HEK293 (cell line): Measurements from ENCODE around the gene SDC3.

ENCODE experiments used
- CTCF ChIA-PET: fragments of 350-600 bp; formaldehyde crosslinking; extraction: SDS; loops from one replicate; lab custom pipeline; 2021; ENCODE audit warnings: antibody characterized with exemption; lab: Yijun Ruan, JAX
- POLR2A ChIA-PET: fragments of 300-600 bp; formaldehyde crosslinking; extraction: SDS; loops from one replicate; lab custom pipeline; 2020; ENCODE audit warnings: antibody characterized with exemption, inconsistent platforms; lab: Yijun Ruan, JAX
- H3K27ac ChIP-seq: fragments of 200-500 bp; sonication (Bioruptor generic); 2 replicates; pipeline ENCODE4 v1.5.1; 2014; ENCODE audit warnings: low read depth, low read length, control low read depth, inconsistent platforms; ENCODE audit errors: extremely low read depth
- H3K36me3 ChIP-seq, 2 experiments: fragments of 200-500 bp in 1 of 2; sonication (Bioruptor generic) in 1 of 2; 1 replicate in 1 of 2; 2 replicates in 1 of 2; pipeline ENCODE4 v1.5.1; 2014 to 2017; ENCODE audit warnings: inconsistent platforms in 2 of 2, low read length in 2 of 2; ENCODE audit not compliant: control insufficient read depth in 2 of 2, insufficient read depth in 1 of 2
- H3K4me1 ChIP-seq: fragments of 200-500 bp; sonication (Bioruptor generic); 2 replicates; pipeline ENCODE4 v1.5.1; 2014; ENCODE audit warnings: mild to moderate bottlenecking, low read length, inconsistent platforms; ENCODE audit not compliant: control insufficient read depth, insufficient read depth
- H3K4me3 ChIP-seq: 2 replicates; pipeline ENCODE4 v1.5.1; 2011; ENCODE audit warnings: low read depth, mild to moderate bottlenecking, control low read depth, low read length, moderate library complexity
- H3K9me3 ChIP-seq: fragments of 200-500 bp; sonication (Bioruptor generic); 2 replicates; pipeline ENCODE4 v1.5.1; 2014; ENCODE audit warnings: low read depth, low read length, inconsistent platforms; ENCODE audit not compliant: control insufficient read depth, insufficient read depth
- ATF2 ChIP-seq: fragments of 450-650 bp; formaldehyde crosslinking; IDR thresholded peaks from 2 replicates; pipeline ENCODE4 v1.5.1; 2016; ENCODE audit warnings: missing biosample characterization, missing genetic modification characterization, low read depth
- EGR2 ChIP-seq: fragments of 450-650 bp; formaldehyde crosslinking; IDR thresholded peaks from 2 replicates; pipeline ENCODE4 v1.5.1; 2016; ENCODE audit warnings: low read depth, missing biosample characterization, missing genetic modification characterization
- MZF1 ChIP-seq: fragments of 450-650 bp; formaldehyde crosslinking; IDR thresholded peaks from 2 replicates; pipeline ENCODE4 v1.5.1; 2017; ENCODE audit warnings: missing biosample characterization, missing genetic modification characterization, borderline replicate concordance
- PATZ1 ChIP-seq: fragments of 450-650 bp; formaldehyde crosslinking; IDR thresholded peaks from 2 replicates; pipeline ENCODE4 v1.5.1; 2016; ENCODE audit warnings: missing biosample characterization, missing genetic modification characterization
- PRDM1 ChIP-seq: fragments of 450-650 bp; formaldehyde crosslinking; IDR thresholded peaks from 2 replicates; pipeline ENCODE4; 2016; ENCODE audit warnings: missing biosample characterization, missing genetic modification characterization
- PRDM10 ChIP-seq: fragments of 450-650 bp; formaldehyde crosslinking; IDR thresholded peaks from 2 replicates; pipeline ENCODE4 v1.5.1; 2016; ENCODE audit warnings: missing biosample characterization, missing genetic modification characterization
- SCRT1 ChIP-seq: fragments of 450-650 bp; formaldehyde crosslinking; IDR thresholded peaks from 2 replicates; pipeline ENCODE4 v1.5.1; 2016; ENCODE audit warnings: missing biosample characterization, missing genetic modification characterization, borderline replicate concordance
- SP2 ChIP-seq: fragments of 450-650 bp; formaldehyde crosslinking; IDR thresholded peaks from 2 replicates; pipeline ENCODE4 v1.5.1; 2016; ENCODE audit warnings: missing biosample characterization, missing genetic modification characterization
- SP7 ChIP-seq: fragments of 450-650 bp; formaldehyde crosslinking; IDR thresholded peaks from 2 replicates; pipeline ENCODE4 v1.5.1; 2016; ENCODE audit warnings: missing biosample characterization, missing genetic modification characterization
- TCF7L2 ChIP-seq: IDR thresholded peaks from 2 replicates; pipeline ENCODE4 v1.6.1; 2011; ENCODE audit warnings: low read depth, mild to moderate bottlenecking, inconsistent platforms, low read length, moderate library complexity, borderline replicate concordance
- ZBTB20 ChIP-seq: fragments of 450-650 bp; formaldehyde crosslinking; IDR thresholded peaks from 2 replicates; pipeline ENCODE4 v1.5.1; 2016; ENCODE audit warnings: missing biosample characterization, missing genetic modification characterization
- ZBTB8A ChIP-seq: fragments of 450-650 bp; formaldehyde crosslinking; IDR thresholded peaks from 2 replicates; pipeline ENCODE4 v1.5.1; 2016; ENCODE audit warnings: missing biosample characterization, missing genetic modification characterization
- ZFHX2 ChIP-seq: fragments of 450-650 bp; formaldehyde crosslinking; conservative IDR thresholded peaks from 2 replicates; pipeline ENCODE4 v1.5.1; 2016; ENCODE audit warnings: missing biosample characterization, missing genetic modification characterization
- ZFP69B ChIP-seq: fragments of 450-650 bp; formaldehyde crosslinking; IDR thresholded peaks from 2 replicates; pipeline ENCODE4 v1.5.1; 2016; ENCODE audit warnings: missing biosample characterization, missing genetic modification characterization
- ZIC2 ChIP-seq: fragments of 450-650 bp; formaldehyde crosslinking; IDR thresholded peaks from 2 replicates; pipeline ENCODE4 v1.5.1; 2016; ENCODE audit warnings: missing biosample characterization, missing genetic modification characterization
- ZNF114 ChIP-seq: fragments of 450-650 bp; formaldehyde crosslinking; IDR thresholded peaks from 2 replicates; pipeline ENCODE4 v1.5.0; 2017; ENCODE audit warnings: missing biosample characterization, missing genetic modification characterization
- ZNF169 ChIP-seq: fragments of 450-650 bp; formaldehyde crosslinking; IDR thresholded peaks from 2 replicates; pipeline ENCODE4 v1.5.1; 2016; ENCODE audit warnings: missing biosample characterization, missing genetic modification characterization
- ZNF280D ChIP-seq: fragments of 450-650 bp; formaldehyde crosslinking; IDR thresholded peaks from 2 replicates; pipeline ENCODE4 v1.5.1; 2016; ENCODE audit warnings: missing biosample characterization, missing genetic modification characterization
- ZNF311 ChIP-seq: fragments of 450-650 bp; formaldehyde crosslinking; IDR thresholded peaks from 2 replicates; pipeline ENCODE4 v1.5.1; 2017; ENCODE audit warnings: missing biosample characterization, missing genetic modification characterization, borderline replicate concordance
- ZNF324 ChIP-seq: fragments of 450-650 bp; formaldehyde crosslinking; IDR thresholded peaks from 2 replicates; pipeline ENCODE4 v1.5.1; 2016; ENCODE audit warnings: missing biosample characterization, missing genetic modification characterization
- ZNF335 ChIP-seq: fragments of 450-650 bp; formaldehyde crosslinking; conservative IDR thresholded peaks from 2 replicates; pipeline ENCODE4 v1.5.1; 2016; ENCODE audit warnings: missing biosample characterization, missing genetic modification characterization
- ZNF391 ChIP-seq: fragments of 450-650 bp; formaldehyde crosslinking; IDR thresholded peaks from 2 replicates; pipeline ENCODE4 v1.5.1; 2016; ENCODE audit warnings: low read depth, missing biosample characterization, missing genetic modification characterization, borderline replicate concordance
- ZNF513 ChIP-seq: fragments of 450-650 bp; IDR thresholded peaks from 2 replicates; pipeline ENCODE4 v1.5.1; 2018; ENCODE audit warnings: missing biosample characterization, missing genetic modification characterization
- ZNF624 ChIP-seq: fragments of 450-650 bp; formaldehyde crosslinking; IDR thresholded peaks from 2 replicates; pipeline ENCODE4 v1.5.1; 2017; ENCODE audit warnings: missing biosample characterization, missing genetic modification characterization
- ZNF747 ChIP-seq: fragments of 450-650 bp; formaldehyde crosslinking; IDR thresholded peaks from 2 replicates; pipeline ENCODE4 v1.5.1; 2016; ENCODE audit warnings: missing biosample characterization, missing genetic modification characterization

The SDC3 gene

GRCh38 chr1:30895944-30896660, 12.5 kb downstream of the SDC3 start (continued):
- TF ChIP-seq EGR2 (peak; percentile 91), ZIC2 (tag by site-specific recombination) (peak; percentile 84), ZBTB20 (tag by site-specific recombination) (peak; percentile 8; the same call in 1 of the 2 replicates), ZNF324 (tag by site-specific recombination) (peak; percentile 54; the same call in 1 of the 2 replicates), SP7 (tag by site-specific recombination) (peak; percentile 56), ATF2 (tag by site-specific recombination) (peak; percentile 94), ZNF335 (0 out of 2 replicates have a peak, but pooled peaks have one; percentile 43), PATZ1 (tag by site-specific recombination) (peak; percentile 83), ZNF391 (tag by site-specific recombination) (no peak), ZBTB8A (0 out of 2 replicates have a peak, but pooled peaks have one; percentile 4), PRDM10 (tag by site-specific recombination) (peak; percentile 96), ZFHX2 (tag by site-specific recombination) (peak; percentile 90), ZNF624 (tag by site-specific recombination) (no peak)

- no peak overlapping the region for H3K4me3 ChIP-seq
- H3K36me3 ChIP-seq: no peaks in the 10 kb centered on the region; a peak in 1 of 3 replicates
- POLR2A ChIA-PET: no interaction called here
- no peak overlapping the region for H3K27ac ChIP-seq
- H3K4me1 ChIP-seq: peaks cover 2% of the 10 kb centered on the region; the same call in 1 of the 2 replicates
- H3K9me3 ChIP-seq: no peaks in the 10 kb centered on the region
- CTCF ChIA-PET: interaction anchor here (0.6 to 1.4 kb wide), 4 partner anchors 11 to 1030 kb away, joined by 3 to 9 read pairs (median 4); no protein-coding TSS in a partner anchor
- TF ChIP-seq PRDM1: no peak
- TF ChIP-seq ZNF169 (tag by site-specific recombination): no peak
- no peak for TF ChIP-seq SCRT1 (tag by site-specific recombination)
- no peak for TF ChIP-seq ZFP69B (tag by site-specific recombination)
- no peak for TF ChIP-seq TCF7L2
- no peak for TF ChIP-seq ZNF513 (tag by site-specific recombination)
- no peak for TF ChIP-seq ZNF747 (tag by site-specific recombination)
- no peak for TF ChIP-seq ZNF114 (tag by site-specific recombination)
- no peak for TF ChIP-seq ZNF280D (tag by site-specific recombination)
- no peak for TF ChIP-seq ZNF311
- TF ChIP-seq MZF1: no peak
- TF ChIP-seq SP2: no peak
Measured at GRCh38 chr1:30895382-30895943, 13.1 kb downstream of the SDC3 start.
